HuH-7 (cell line): ENCODE results near the gene REEP3.

ENCODE experiments used
- DNase-seq: peaks from one replicate; pipeline ENCODE4 v3.0.0; 2011; ENCODE audit warnings: low spot score

The REEP3 gene

GRCh38 chr10:63588436-63589167 is 67.4 kb downstream of the REEP3 start:
- DNase-seq = no peak

DNA sequence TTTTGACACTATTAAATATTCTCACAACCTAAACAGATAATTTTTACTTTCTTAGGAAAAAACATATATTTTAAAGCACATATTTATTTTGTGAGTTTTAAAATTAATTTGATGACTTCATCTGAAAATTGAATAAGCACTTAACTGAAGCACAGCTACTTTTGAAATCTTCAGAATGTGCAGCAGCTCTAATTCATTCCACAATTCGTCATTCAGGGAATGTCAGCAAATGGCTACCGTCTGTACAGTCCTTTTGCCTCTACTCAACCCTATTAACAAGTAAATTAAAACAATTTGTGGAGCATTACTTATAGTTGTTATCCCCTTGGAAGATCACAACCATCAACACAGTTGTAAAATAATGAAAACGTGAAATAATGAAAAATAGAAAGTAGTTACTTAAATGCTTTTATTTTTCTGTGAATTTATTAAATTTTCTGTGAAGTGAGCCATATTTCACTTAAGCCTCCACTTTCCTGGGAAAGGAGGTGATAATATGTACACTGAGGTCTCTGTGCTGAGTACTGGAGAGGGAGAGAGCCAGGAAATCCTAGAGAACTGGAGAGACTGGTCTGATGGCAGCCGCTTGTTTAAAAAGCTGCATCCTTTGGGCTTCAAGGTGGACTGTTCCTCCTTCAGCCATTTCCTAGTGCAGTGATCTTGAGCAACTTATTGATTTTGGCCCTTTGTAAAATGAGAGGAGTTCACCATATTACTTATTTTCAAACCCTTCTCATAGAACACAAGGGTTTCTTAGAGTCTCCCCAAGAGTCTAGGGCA is 70.6 kb downstream of the REEP3 start:
- no peak for DNase-seq

GRCh38 chr10:63593576-63593975 is 72.4 kb downstream of the REEP3 start:
- DNase-seq = no peak

DNA sequence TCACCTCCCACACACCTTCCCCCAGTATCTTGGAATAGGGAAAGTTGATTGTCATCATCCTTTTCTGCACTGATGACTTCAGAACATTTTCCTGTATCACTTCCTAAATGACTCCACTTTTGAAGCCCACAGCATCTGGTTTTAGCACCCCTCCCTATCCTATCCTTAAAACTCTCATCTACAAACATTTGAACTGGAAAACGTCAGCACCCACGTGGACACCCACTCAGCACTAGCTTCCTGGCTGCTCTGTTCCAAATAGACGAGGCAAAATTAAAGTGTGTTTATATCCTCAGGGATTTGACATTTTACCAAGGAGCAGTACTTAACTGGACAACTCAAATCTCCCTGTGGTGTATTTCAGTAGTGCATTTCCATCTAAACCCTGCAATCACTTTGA is 73.9 kb downstream of the REEP3 start:
- no peak for DNase-seq

GRCh38 chr10:63596924-63597323 is 75.7 kb downstream of the REEP3 start:
- no peak for DNase-seq

- no peak for DNase-seq
These were observed 79.3 kb downstream of the REEP3 start for GRCh38 chr10:63600540-63600939.

DNA sequence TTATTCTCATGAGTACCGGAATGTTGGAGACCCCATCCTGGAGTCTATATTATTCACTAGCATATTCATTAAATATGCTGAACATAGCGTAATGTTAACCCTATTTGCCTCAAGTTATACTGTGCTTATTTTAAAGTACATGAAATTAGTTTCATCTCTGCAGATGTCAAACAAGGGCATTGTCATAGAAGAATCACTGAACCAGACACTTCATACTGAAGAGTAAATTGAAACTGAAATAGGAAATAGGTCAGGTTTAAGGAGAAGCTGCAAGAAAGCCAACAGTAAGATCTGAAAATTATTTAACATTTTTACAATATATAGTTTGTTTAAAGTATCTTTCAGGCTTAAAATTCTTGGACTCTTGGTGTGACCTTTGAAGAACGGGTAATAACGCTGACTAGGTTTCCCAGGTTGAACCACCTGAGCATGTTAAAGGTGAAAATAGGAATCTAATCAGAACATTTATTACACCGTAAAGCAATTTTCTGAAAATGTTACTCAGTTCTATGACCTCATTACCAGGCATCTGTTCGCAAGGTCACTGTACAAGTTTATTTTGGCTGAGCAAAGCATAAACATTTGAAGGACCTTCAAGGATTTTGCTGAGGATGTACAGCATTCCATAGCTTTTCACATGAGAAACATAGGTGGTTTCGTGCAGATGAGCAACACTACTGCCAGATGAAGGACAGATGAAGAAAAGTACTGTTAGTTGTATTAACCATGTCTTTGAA is 82.7 kb downstream of the REEP3 start:
- DNase-seq = no peak

GRCh38 chr10:63605197-63605967 is 84.2 kb downstream of the REEP3 start:
- DNase-seq = peak; percentile 12

- no peak for DNase-seq
These were observed 87.3 kb downstream of the REEP3 start for GRCh38 chr10:63608511-63608910.

DNA sequence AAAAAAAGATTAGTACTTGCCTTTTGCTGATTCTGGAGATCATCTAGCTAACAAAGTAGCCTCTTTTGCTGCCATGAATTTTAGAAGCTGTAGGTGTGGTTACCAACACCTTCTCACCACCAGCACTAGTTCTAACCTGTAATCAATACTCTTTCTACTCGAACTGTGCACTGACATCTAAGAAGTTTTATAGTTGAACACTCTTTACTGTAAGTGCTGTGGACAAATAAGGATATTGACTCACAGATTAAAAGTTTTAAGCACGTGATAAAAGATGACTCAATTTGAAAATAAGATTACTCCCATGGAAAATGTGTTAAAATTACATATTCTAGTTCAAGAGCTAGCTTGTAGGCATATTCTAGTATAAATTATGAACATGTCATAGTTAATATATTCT is 89.9 kb downstream of the REEP3 start:
- no peak for DNase-seq

DNA sequence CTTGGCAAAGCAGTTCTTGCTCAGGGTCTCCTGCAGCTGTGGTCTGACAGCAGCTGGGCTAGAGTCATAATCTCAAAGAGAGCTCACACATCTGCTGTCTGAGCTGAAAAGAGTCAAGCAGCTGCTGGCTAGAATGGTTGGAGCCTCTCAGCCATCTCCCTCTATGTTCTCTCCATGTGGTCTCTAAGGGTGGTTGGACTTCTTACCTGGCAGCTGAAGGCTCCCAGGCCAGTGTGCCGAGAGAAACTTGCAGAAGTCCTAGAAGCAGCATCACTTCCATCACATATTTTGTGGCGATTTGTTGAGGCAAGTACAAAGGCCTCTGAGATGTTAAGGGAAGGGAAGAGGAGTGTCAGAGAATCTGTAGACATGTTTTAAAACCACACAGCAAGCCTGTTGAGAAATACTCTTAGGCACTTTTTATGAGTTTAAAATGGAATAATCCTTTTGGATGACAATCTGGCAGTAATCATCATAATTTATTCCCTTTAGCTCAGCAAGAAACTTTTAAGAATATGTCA is 93.2 kb downstream of the REEP3 start:
- no peak for DNase-seq

DNA sequence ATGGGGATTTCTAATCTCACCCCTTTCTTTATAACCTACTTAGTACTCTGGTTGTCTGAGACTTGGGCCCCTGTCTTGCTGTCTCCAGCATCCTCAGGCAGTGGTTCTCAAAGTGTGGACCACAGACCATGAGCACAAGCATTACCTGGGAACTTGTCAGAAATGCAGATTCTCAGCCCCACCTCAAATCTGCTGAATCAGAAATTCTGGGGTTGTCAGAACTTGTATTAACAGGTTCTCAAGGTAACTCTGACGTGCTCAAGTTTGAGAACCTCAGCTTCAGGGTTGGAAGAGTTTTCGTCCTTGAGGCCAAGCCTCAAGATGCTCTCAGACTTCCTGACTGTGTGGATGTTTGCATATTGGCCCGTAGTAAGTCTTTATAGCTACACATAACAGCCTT is 97.4 kb downstream of the REEP3 start:
- DNase-seq = no peak

DNA sequence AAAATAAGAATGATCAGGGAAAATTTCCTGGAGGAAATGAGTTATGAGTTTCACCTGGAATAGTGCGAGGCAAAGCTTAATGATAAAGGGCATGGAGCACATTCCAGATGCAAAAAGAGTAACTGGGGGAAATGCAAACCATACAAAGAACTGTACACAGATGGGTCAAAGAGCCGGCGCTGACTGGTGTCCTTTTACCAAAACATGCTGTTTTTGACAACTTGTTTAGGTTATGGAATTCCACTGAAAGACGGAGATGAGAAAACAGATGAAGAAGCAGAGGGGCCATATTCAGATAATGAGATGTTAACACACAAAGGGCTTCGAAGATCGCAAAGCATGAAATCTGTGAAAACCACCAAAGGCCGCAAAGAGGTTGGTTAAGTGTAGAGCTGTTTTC is 98.2 kb downstream of the REEP3 start:
- no peak for DNase-seq

GRCh38 chr10:63622097-63622496 is 100.9 kb downstream of the REEP3 start:
- no peak for DNase-seq

GRCh38 chr10:63624701-63625100 is 103.5 kb downstream of the REEP3 start:
- DNase-seq = no peak

- no peak for DNase-seq
These were observed 106.2 kb downstream of the REEP3 start for GRCh38 chr10:63627396-63627795.

GRCh38 chr10:63627881-63628296 is 106.7 kb downstream of the REEP3 start:
- no peak for DNase-seq

GRCh38 chr10:63628526-63629362 is 107.5 kb downstream of the REEP3 start:
- peak; percentile 46 for DNase-seq

- peak; percentile 50 for DNase-seq
These were observed 108.3 kb downstream of the REEP3 start for GRCh38 chr10:63629363-63630084.
